ENCODE results near the gene PBRM1. TPM values are rescaled to one million over a fixed set of nuclear protein-coding genes. Genes with fewer than 3 reads are reported as not detected.
"Not testable (repeated sequence)": the region's sequence is repeated elsewhere in the genome, so short reads cannot be mapped to it uniquely, and the experiment has no call there.

The PBRM1 gene
- total RNA-seq, 2 experiments from 2014 or later, result 47.6 to 48.1 TPM

DNA sequence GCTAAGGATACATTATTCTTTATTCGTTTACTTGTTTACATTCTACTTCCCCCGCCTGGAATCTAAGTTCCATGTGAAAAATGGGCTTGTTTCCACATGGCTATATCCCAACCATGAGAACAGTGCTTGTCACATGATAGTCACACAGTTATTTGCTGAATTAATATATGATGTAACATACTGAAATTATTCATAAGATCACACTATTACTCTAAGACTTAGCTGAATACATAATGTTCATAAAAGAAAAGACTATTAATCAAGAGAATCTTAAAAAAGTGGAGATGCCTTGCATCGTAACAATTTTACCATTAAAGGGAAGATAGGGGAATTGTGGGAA, 6.5 kb downstream of the PBRM1 start:
- Mint-ChIP-seq H3K4me3 (no peak overlapping the region), H3K4me1 (ENCODE audit: low read depth) (peaks cover 59% of the 10 kb centered on the region), H3K27ac (no peak overlapping the region), H3K27me3 (no peaks in the 10 kb centered on the region), H3K36me3 (ENCODE audit: low read depth) (peaks cover 71% of the 10 kb centered on the region), H3K9me3 (no peaks in the 10 kb centered on the region)
- Histone ChIP-seq H3K27me3 (ENCODE audit: control insufficient read depth in 1 of 2, insufficient read depth in 2 of 2, low read length in 2 of 2) (no peaks in the 10 kb centered on the region), H3K36me3 (ENCODE audit: insufficient read depth, low read length) (peaks cover 61% of the 10 kb centered on the region), H3K4me3 (ENCODE audit: low read length) (no peak overlapping the region), H3K9me3 (ENCODE audit: control insufficient read depth in 1 of 2, insufficient read depth in 1 of 2, low read length in 2 of 2) (no peaks in the 10 kb centered on the region), H3K27ac (ENCODE audit: low read depth in 1 of 2, low read length in 2 of 2) (no peak overlapping the region), H3K4me1 (ENCODE audit: insufficient read depth, low read length) (peaks cover 7% of the 10 kb centered on the region)
- POLR2A ChIA-PET, result no interaction called here
- ATAC-seq (ENCODE audit: poor library complexity), result no peak
- TF ChIP-seq, protein P1, sequence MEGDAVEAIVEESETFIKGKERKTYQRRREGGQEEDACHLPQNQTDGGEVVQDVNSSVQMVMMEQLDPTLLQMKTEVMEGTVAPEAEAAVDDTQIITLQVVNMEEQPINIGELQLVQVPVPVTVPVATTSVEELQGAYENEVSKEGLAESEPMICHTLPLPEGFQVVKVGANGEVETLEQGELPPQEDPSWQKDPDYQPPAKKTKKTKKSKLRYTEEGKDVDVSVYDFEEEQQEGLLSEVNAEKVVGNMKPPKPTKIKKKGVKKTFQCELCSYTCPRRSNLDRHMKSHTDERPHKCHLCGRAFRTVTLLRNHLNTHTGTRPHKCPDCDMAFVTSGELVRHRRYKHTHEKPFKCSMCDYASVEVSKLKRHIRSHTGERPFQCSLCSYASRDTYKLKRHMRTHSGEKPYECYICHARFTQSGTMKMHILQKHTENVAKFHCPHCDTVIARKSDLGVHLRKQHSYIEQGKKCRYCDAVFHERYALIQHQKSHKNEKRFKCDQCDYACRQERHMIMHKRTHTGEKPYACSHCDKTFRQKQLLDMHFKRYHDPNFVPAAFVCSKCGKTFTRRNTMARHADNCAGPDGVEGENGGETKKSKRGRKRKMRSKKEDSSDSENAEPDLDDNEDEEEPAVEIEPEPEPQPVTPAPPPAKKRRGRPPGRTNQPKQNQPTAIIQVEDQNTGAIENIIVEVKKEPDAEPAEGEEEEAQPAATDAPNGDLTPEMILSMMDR (IDR thresholded peaks at IDR 0.05), result no peak
- intact Hi-C loops (cut with DNase I, micrococcal nuclease), result no loop called here
- CTCF ChIA-PET, result no interaction called here
- no peak for DNase-seq

DNA sequence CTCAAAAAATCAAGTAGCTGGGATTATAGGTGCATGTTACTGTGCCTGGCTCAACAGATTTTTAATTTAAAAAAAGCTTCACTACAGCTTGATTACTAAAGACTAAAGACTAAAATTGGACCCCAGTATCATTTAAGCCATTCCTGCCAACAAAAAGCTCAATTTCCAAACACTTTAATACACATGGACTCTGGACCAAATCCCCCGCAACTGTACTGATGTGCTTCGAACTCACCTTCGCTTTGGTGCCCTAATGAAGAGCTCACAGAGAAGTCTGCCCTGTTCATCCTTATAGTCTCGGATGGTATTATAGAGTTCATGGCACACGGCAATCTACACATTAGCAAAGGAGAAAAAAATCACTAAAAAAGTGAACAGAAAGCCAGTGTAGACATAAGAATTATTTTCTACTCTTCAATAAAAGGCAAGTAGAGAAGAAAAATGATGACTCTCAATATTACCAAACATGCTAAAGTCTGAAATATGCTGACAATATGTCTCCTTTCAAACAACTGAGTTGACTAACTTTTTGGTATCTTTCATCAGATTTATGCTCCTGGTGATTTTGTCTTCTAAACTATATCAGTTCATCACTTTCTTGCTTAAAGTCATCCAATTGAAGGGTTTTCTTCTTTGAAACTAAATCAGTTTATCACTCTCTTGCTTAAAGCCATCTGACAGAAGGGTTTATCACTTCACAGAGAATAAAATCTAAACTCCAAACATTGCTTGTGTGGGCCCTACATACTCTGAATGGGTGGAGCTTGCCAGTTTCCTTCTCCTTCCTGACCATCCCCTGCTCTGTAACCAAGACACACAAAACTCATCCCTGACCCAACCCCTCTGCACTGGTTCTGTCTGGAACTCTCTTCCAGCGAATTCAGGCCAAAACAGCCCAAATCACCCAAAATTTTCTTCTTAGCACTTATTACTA, 7.2 kb downstream of the PBRM1 start:
- Mint-ChIP-seq H3K27me3 (no peaks in the 10 kb centered on the region), H3K4me3 (no peak overlapping the region), H3K27ac (no peak overlapping the region), H3K36me3 (ENCODE audit: low read depth) (peaks cover 71% of the 10 kb centered on the region), H3K4me1 (ENCODE audit: low read depth) (peaks cover 54% of the 10 kb centered on the region), H3K9me3 (no peaks in the 10 kb centered on the region)
- ATAC-seq (ENCODE audit: poor library complexity) (no peak), DNase-seq (no peak)
- Histone ChIP-seq H3K4me3 (ENCODE audit: low read length) (no peak overlapping the region), H3K9me3 (ENCODE audit: control insufficient read depth in 1 of 2, insufficient read depth in 1 of 2, low read length in 2 of 2) (no peaks in the 10 kb centered on the region), H3K4me1 (ENCODE audit: insufficient read depth, low read length) (peaks cover 2% of the 10 kb centered on the region), H3K36me3 (ENCODE audit: insufficient read depth, low read length) (peaks cover 61% of the 10 kb centered on the region), H3K27ac (ENCODE audit: low read depth in 1 of 2, low read length in 2 of 2) (no peak overlapping the region), H3K27me3 (ENCODE audit: control insufficient read depth in 1 of 2, insufficient read depth in 2 of 2, low read length in 2 of 2) (no peaks in the 10 kb centered on the region)
- POLR2A ChIA-PET, result no interaction called here
- TF ChIP-seq, protein P1 (IDR thresholded peaks at IDR 0.05), result no peak
- intact Hi-C loops (cut with DNase I, micrococcal nuclease), result no loop called here
- CTCF ChIA-PET, result no interaction called here

DNA sequence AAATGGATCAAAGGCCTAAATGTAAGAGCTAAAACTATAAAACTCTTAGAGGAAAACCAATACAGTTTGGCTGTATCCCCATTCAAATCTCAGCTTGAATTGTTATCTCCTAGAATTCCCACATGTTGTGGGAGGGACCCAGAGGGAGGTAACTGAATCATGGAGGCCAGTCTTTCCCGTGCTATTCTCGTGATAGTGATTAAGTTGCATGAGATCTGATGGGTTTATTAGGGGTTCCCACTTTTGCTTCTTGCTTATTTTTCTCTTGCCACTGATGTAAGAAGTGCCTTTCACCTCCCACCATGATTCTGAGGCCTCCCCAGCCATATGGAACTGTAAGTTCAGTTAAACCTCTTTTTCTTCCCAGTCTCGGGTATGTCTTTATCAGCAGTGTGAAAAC, 9.5 kb downstream of the PBRM1 start:
- H3K4me3 Mint-ChIP-seq; H3K9me3 ChIP-seq (ENCODE audit: control insufficient read depth in 1 of 2, insufficient read depth in 1 of 2, low read length in 2 of 2); H3K27ac ChIP-seq (ENCODE audit: low read depth in 1 of 2, low read length in 2 of 2); H3K9me3 Mint-ChIP-seq; H3K27me3 ChIP-seq (ENCODE audit: control insufficient read depth in 1 of 2, insufficient read depth in 2 of 2, low read length in 2 of 2); DNase-seq; ATAC-seq (ENCODE audit: poor library complexity); POLR2A ChIA-PET; H3K27me3 Mint-ChIP-seq; CTCF ChIA-PET; H3K4me1 ChIP-seq (ENCODE audit: insufficient read depth, low read length); H3K4me3 ChIP-seq (ENCODE audit: low read length): not testable (repeated sequence)
- peak overlapping the region; percentile 21 for H3K27ac Mint-ChIP-seq
- peaks cover 51% of the 10 kb centered on the region for H3K4me1 Mint-ChIP-seq (ENCODE audit: low read depth)
- peaks cover 72% of the 10 kb centered on the region for H3K36me3 ChIP-seq (ENCODE audit: insufficient read depth, low read length)
- peaks cover 77% of the 10 kb centered on the region for H3K36me3 Mint-ChIP-seq (ENCODE audit: low read depth)
- intact Hi-C loops (cut with DNase I, micrococcal nuclease), result loop anchor here in 1 of 2 experiments (2.0 kb wide), 1 partner anchor 61 kb away; no protein-coding TSS in a partner anchor
